Measurements from ENCODE around the gene CHST7.

Gene CHST7

GRCh38 chrX:46582966-46583365 is 9.4 kb downstream of the CHST7 start:
- H3K4me3 ChIP-seq (ENCODE audit: low read depth, low read length), result peak overlapping the region; percentile 21; the same call in 1 of the 2 replicates
- no peak for TF ChIP-seq CTCF (IDR thresholded peaks at IDR 0.05; ENCODE audit: low read depth, low read length)

- TF ChIP-seq CTCF (IDR thresholded peaks at IDR 0.05; ENCODE audit: low read depth, low read length), result no peak
- no peak overlapping the region for H3K4me3 ChIP-seq (ENCODE audit: low read depth, low read length)
Measured at GRCh38 chrX:46584736-46585135, 11.2 kb downstream of the CHST7 start.

GRCh38 chrX:46587158-46587557 is 13.6 kb downstream of the CHST7 start:
- no peak overlapping the region for H3K4me3 ChIP-seq (ENCODE audit: low read depth, low read length)
- TF ChIP-seq CTCF (IDR thresholded peaks at IDR 0.05; ENCODE audit: low read depth, low read length), result no peak

GRCh38 chrX:46587753-46588171 is 14.2 kb downstream of the CHST7 start:
- no peak overlapping the region; the same call in 1 of the 2 replicates for H3K4me3 ChIP-seq (ENCODE audit: low read depth, low read length)

GRCh38 chrX:46588263-46588662 is 14.7 kb downstream of the CHST7 start:
- TF ChIP-seq CTCF (IDR thresholded peaks at IDR 0.05; ENCODE audit: low read depth, low read length), result no peak
- no peak overlapping the region; the same call in 1 of the 2 replicates for H3K4me3 ChIP-seq (ENCODE audit: low read depth, low read length)

More at GRCh38 chrX:46587753-46588171, 14.2 kb downstream of the CHST7 start:
- no peak for TF ChIP-seq CTCF (IDR thresholded peaks at IDR 0.05; ENCODE audit: low read depth, low read length)

- H3K4me3 ChIP-seq (ENCODE audit: low read depth, low read length), result no peak overlapping the region
- no peak for TF ChIP-seq CTCF (IDR thresholded peaks at IDR 0.05; ENCODE audit: low read depth, low read length)
Measured at GRCh38 chrX:46589977-46590723, 16.6 kb downstream of the CHST7 start.

- TF ChIP-seq CTCF (IDR thresholded peaks at IDR 0.05; ENCODE audit: low read depth, low read length), result no peak
- H3K4me3 ChIP-seq (ENCODE audit: low read depth, low read length), result no peak overlapping the region
Measured at GRCh38 chrX:46595084-46595483, 21.5 kb downstream of the CHST7 start.

Data from WI38 (cell line).